ENCODE data around the gene EYA3. TPM values are rescaled to one million over a fixed set of nuclear protein-coding genes. Genes with fewer than 3 reads are reported as not detected.
A peak's percentile ranks its signal among the peaks of the same experiment; 100 is the strongest.

EYA3 gene
- total and polyA plus RNA-seq, 10 donors = 3.5 to 26.4 (median 20.1) TPM

- Histone ChIP-seq H3K27ac (peak within 1 kb of the TSS; percentile 89 to 96 (median 92)), H3K27me3 (replicated peaks in 1 of 7) (no peaks in the 10 kb centered on the region), H3K36me3 (peaks cover 0 to 23% (median 11%) of the 10 kb centered on the region in 6 donors), H3K9me3 (no peaks in the 10 kb centered on the region), H3K4me1 (peaks cover 13 to 48% (median 33%) of the 10 kb centered on the region in 6 donors), H3K4me3 (peak within 1 kb of the TSS; percentile 59 to 95 (median 70))
- 4 to 16% (median 5%) methylated on average over 10 to 68 of the region's 68 CpGs for WGBS, 5 donors
- DNase-seq = peak; percentile 98
- peak in 9 of 11 experiments; percentile 22 to 68 (median 55) for TF ChIP-seq CTCF (IDR thresholded peaks at IDR 0.05 in 8 of 11, conservative IDR thresholded peaks at IDR 0.05 in 3 of 11)
- TF ChIP-seq POLR2AphosphoS5 (IDR thresholded peaks at IDR 0.05) = peak; percentile 84 to 89 (median 87)
- peak in 2 of 3 donors; percentile 12 to 69 for TF ChIP-seq POLR2A (IDR thresholded peaks at IDR 0.05)
- intact Hi-C loops (cut with DNase I; ENCODE audit: low total_unique reads) = no loop called here
These were observed 128.4 kb downstream of the EYA3 start, which contains the start of gene XKR8 for GRCh38 chr1:27959792-27960603. Gene XKR8 (plus strand): TSS chr1:27959973. CDS start chr1:27960070, 97 bp downstream.

- DNase-seq = peak; percentile 75
- WGBS, 5 donors = 93 to 99% (median 96%) methylated on average over 17 to 26 of the region's 26 CpGs
- no peak for TF ChIP-seq POLR2A (IDR thresholded peaks at IDR 0.05)
- TF ChIP-seq POLR2AphosphoS5 (IDR thresholded peaks at IDR 0.05) = no peak
- no peak for TF ChIP-seq CTCF (IDR thresholded peaks at IDR 0.05 in 8 of 11, conservative IDR thresholded peaks at IDR 0.05 in 3 of 11)
- peak overlapping the region in 2 of 8 donors; percentile 79 to 95 for H3K4me3 ChIP-seq
- H3K36me3 ChIP-seq = peaks cover 0 to 8% (median 0%) of the 10 kb centered on the region in 6 donors
- no peaks in the 10 kb centered on the region for H3K27me3 ChIP-seq (replicated peaks in 1 of 7)
- peak overlapping the region in 3 of 8 donors; percentile 89 to 96 (median 95) for H3K27ac ChIP-seq
- peaks cover 13 to 48% (median 33%) of the 10 kb centered on the region in 6 donors for H3K4me1 ChIP-seq
- intact Hi-C loops (cut with DNase I; ENCODE audit: low total_unique reads) = no loop called here
- H3K9me3 ChIP-seq = no peaks in the 10 kb centered on the region
These were observed 129.9 kb downstream of the EYA3 start for GRCh38 chr1:27958513-27958912.

GRCh38 chr1:27957655-27958054 is 130.8 kb downstream of the EYA3 start:
- TF ChIP-seq POLR2AphosphoS5 (IDR thresholded peaks at IDR 0.05) = no peak
- no peak for TF ChIP-seq POLR2A (IDR thresholded peaks at IDR 0.05)
- no peak for TF ChIP-seq CTCF (IDR thresholded peaks at IDR 0.05 in 8 of 11, conservative IDR thresholded peaks at IDR 0.05 in 3 of 11)
- no peak for DNase-seq

GRCh38 chr1:27956761-27957160 is 131.6 kb downstream of the EYA3 start:
- no peaks in the 10 kb centered on the region for H3K36me3 ChIP-seq
- H3K9me3 ChIP-seq = no peaks in the 10 kb centered on the region
- H3K4me1 ChIP-seq = peaks cover 10 to 36% (median 29%) of the 10 kb centered on the region in 6 donors
- H3K27ac ChIP-seq = no peak overlapping the region
- intact Hi-C loops (cut with DNase I; ENCODE audit: low total_unique reads) = no loop called here
- no peak for DNase-seq
- H3K4me3 ChIP-seq = no peak overlapping the region
- TF ChIP-seq POLR2AphosphoS5 (IDR thresholded peaks at IDR 0.05) (no peak), POLR2A (IDR thresholded peaks at IDR 0.05) (no peak), CTCF (IDR thresholded peaks at IDR 0.05 in 8 of 11, conservative IDR thresholded peaks at IDR 0.05 in 3 of 11) (no peak)
- H3K27me3 ChIP-seq (replicated peaks in 1 of 7) = no peaks in the 10 kb centered on the region
- WGBS, 5 donors = 78 to 95% (median 87%) methylated on average over 6 of the region's 6 CpGs

More at GRCh38 chr1:27957655-27958054, 130.8 kb downstream of the EYA3 start:
- no peak overlapping the region for H3K4me3 ChIP-seq
- no peaks in the 10 kb centered on the region for H3K36me3 ChIP-seq
- H3K27ac ChIP-seq = no peak overlapping the region
- WGBS, 5 donors = 91 to 97% (median 96%) methylated on average over 5 of the region's 5 CpGs
- H3K4me1 ChIP-seq = peaks cover 13 to 45% (median 33%) of the 10 kb centered on the region in 6 donors
- no peaks in the 10 kb centered on the region for H3K9me3 ChIP-seq
- no peaks in the 10 kb centered on the region for H3K27me3 ChIP-seq (replicated peaks in 1 of 7)
- intact Hi-C loops (cut with DNase I; ENCODE audit: low total_unique reads) = no loop called here
